Jurkat, Clone E6-1 (cell line): ENCODE measurements around the gene JAKMIP2.

ENCODE experiments used
- DNase-seq: peaks from one replicate; pipeline ENCODE4 v3.0.0-alpha.2; 2011; ENCODE audit warnings: low read depth, low spot score
- H3K4me3 ChIP-seq: 2 replicates; pipeline ENCODE4 v1.5.1; 2011; ENCODE audit warnings: mild to moderate bottlenecking, low read length, control low read depth, moderate library complexity

Gene JAKMIP2

DNA sequence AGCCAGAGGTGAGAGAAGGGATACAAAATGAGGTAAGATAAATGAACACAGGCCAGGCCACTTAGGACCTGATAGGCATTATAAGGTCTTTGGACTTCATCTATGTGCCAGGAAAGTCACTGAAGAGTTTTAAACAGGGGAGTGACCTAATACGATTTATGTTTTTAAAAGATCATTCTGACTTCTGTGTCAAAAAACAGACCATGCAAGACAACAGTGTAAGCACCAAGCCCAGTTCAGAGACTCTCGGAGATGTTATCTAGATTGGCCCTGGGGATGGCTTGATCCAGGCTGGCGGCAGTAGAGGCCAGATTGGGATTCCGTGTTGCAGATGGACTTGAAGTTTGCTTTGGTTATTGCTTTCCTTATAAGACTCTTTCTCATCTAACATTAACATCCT lies 229.6 kb downstream of the JAKMIP2 start:
- no peak overlapping the region for H3K4me3 ChIP-seq
- no peak for DNase-seq

DNA sequence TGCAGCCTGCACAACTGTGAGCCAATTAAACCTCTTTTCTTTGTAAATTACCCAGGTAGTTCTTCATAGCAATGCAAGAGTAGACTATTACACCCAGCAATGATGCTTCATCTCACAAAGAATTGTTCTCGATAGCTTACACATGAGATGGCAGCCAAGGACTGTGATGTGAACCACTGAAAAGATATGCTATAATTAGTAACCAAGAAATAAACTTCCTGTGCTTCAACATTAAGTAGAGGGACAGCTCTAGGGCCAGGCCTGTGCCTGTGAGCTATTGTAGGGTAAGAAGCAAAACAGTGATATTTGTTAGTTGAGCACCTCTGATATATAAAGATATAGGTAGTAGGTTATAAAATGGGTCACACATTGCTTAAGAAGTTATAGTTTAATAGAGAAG lies 230.9 kb downstream of the JAKMIP2 start:
- no peak for DNase-seq
- H3K4me3 ChIP-seq, result no peak overlapping the region

DNA sequence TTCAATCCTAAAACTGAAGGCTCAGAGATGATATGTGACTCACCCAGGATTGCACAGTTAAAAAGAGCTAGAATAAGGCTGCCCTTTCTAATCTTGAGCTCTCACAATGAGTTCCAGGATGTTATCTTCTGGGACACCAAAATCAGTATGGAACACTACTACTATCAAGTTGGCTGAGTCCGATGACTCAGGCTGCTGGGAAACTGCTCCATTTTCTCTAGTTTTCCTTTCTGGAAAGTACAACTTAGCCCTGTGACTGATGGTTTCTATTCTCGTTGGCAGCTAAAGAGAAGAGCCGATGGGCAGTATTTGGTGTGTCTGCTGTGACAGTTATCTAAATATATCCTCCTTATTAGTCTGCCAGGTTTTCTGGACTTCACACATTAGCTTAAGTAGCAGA lies 234.8 kb downstream of the JAKMIP2 start:
- H3K4me3 ChIP-seq, result no peak overlapping the region
- DNase-seq, result no peak

DNA sequence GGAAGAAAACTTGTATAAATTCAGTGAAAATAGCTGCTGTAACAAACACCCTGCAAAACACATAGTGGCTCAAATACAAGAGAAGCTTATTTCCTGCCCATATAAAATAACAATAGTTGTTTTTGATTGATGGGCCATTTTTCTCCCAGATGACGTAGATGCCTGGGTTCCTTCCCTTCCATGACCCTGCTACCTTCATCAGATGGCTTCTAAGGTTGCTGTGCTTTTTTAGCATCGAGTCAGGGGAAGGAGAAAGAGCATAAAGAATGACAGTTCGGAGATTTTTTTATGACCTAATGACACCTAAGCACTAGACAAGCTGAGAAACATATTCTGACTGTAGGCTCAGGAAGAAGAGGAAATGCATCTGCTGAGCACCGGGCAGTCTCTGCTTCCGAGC lies 238.0 kb downstream of the JAKMIP2 start:
- no peak for DNase-seq

DNA sequence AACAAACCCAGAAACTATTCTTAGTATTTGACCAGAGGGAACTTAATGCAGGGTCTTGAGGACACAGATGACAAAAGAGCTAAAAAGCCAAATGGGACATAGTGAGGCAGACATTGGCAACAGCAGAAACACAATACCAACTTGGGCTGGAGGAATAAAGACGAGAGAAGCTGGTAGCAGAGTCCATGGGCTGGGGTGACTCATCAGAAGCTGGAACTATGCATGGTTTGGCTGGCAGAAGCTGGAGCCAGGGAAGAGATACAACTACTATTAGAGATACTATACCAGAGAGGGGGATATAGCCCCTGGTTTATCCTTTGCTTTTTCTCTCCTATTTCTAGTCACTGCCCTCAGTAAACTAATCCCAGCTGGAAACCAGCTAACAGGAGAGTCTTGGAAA lies 243.5 kb downstream of the JAKMIP2 start:
- DNase-seq, result no peak
- no peak overlapping the region for H3K4me3 ChIP-seq

More for the DNA sequence above, 238.0 kb downstream of the JAKMIP2 start:
- no peak overlapping the region for H3K4me3 ChIP-seq

DNA sequence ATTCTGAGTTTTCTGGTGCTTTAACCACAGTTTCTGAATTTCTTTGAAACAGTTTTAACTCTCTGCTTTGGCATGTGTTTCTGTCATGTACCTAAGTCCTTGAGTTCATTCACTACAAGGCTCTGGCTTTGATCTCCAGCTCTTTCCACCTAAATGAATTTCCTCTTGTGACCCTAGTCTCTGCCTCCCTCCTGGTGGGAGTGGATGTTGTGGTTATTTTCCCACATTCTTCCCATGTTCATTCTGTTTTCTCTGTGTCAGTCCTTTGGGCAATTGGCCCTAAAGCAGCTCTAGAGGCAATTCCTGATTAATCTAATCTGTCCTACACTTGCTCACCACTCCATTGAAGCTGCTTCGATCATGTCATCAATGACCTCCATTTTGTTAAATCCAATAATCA lies 244.3 kb downstream of the JAKMIP2 start:
- H3K4me3 ChIP-seq, result no peak overlapping the region
- DNase-seq, result no peak
